Spleen (tissue), 13 donors: ENCODE results near the gene ZSWIM6. TPM values are rescaled to one million over a fixed set of nuclear protein-coding genes. Genes with fewer than 3 reads are reported as not detected.

Source experiments
- DNase-seq: peaks from one replicate; pipeline ENCODE4 v3.0.0-alpha.2; 2020
- H3K27ac ChIP-seq, 8 donors: fragments of 200-600 bp; sonication (generic) in 7 of 8; 1 replicate in 4 of 8; 2 replicates in 4 of 8; pipeline versions ENCODE4 v1.5.0 to v1.8.0; 2016 to 2021; ENCODE audit warnings: inconsistent platforms in 4 of 8, mild to moderate bottlenecking in 4 of 8, moderate library complexity in 1 of 8
- H3K27me3 ChIP-seq, 7 donors: fragments of 200-600 bp; sonication (generic) in 6 of 7; replicated peaks in 1 of 7; 1 replicate in 4 of 7; 2 replicates in 3 of 7; pipeline versions ENCODE4 v1.5.0 to v1.8.0; 2016 to 2021; ENCODE audit warnings: inconsistent platforms in 3 of 7, mild to moderate bottlenecking in 1 of 7
- H3K36me3 ChIP-seq, 6 donors: fragments of 200-600 bp; sonication (generic) in 5 of 6; 1 replicate in 4 of 6; 2 replicates in 2 of 6; pipeline versions ENCODE4 v1.5.0 to v1.8.0; 2016 to 2021; ENCODE audit warnings: inconsistent platforms in 2 of 6
- H3K4me1 ChIP-seq, 6 donors: fragments of 200-600 bp; sonication (generic) in 5 of 6; 1 replicate in 3 of 6; 2 replicates in 3 of 6; pipeline versions ENCODE4 v1.5.0 to v1.8.0; 2016 to 2021; ENCODE audit warnings: inconsistent platforms in 3 of 6
- H3K4me3 ChIP-seq, 8 donors: fragments of 200-600 bp; sonication (generic) in 7 of 8; 1 replicate in 4 of 8; 2 replicates in 4 of 8; pipeline versions ENCODE4 v1.5.0 to v1.8.0; 2016 to 2021; ENCODE audit warnings: inconsistent platforms in 4 of 8, mild to moderate bottlenecking in 4 of 8, moderate library complexity in 2 of 8
- H3K9me3 ChIP-seq, 8 donors: fragments of 200-600 bp; sonication (generic) in 7 of 8; 1 replicate in 4 of 8; 2 replicates in 4 of 8; pipeline versions ENCODE4 v1.5.0 to v1.8.0; 2016 to 2021; ENCODE audit warnings: inconsistent platforms in 4 of 8
- POLR2A ChIP-seq, 3 donors: fragments of 450-650 bp; IDR thresholded peaks; one replicate each; pipeline ENCODE4 v1.5.1; 2017; ENCODE audit warnings: antibody characterized with exemption in 3 of 3, mild to moderate bottlenecking in 1 of 3
- POLR2AphosphoS5 ChIP-seq, 3 donors: sonication (generic); formaldehyde crosslinking; IDR thresholded peaks; one replicate each; pipeline ENCODE4 v1.5.1; 2017; ENCODE audit warnings: antibody characterized with exemption in 3 of 3
- WGBS, 5 donors: extraction: QIAGEN DNeasy Blood & Tissue Kit in 3 of 5; methylation state at CpG; one replicate each; pipeline versions ENCODE4 v1.1.5 to v1.1.7; 2013 to 2018; 5-methylcytosine and 5-hydroxymethylcytosine counted together
- intact Hi-C: fragments of 100-400 bp; cut with DNase I; formaldehyde crosslinking; loops from one replicate; pipeline ENCODE4 v1.15.0; 2023; ENCODE audit warnings: low total_unique reads
- long read RNA-seq, 2 donors: transcript quantifications; one replicate each; lab custom pipeline, GENCODE V29; 2026
- polyA plus RNA-seq, 3 donors: library from polyadenylated mRNA; stranded (reverse); fragments of 200-250 nt; gene quantifications; one replicate each; pipeline ENCODE4 v1.2.1, GENCODE V29; 2013
- total RNA-seq, 7 donors: library from RNA; depleted of rRNA in 3 of 7; stranded (reverse); fragments of >200 nt in 3 of 7; fragmentation: NEBNext Ultra II Directional in 4 of 7; extraction: Animal tissue kit (Norgen Biotek cat#: 25700) in 4 of 7; gene quantifications; one replicate each; pipeline versions ENCODE4 v1.1.0 to v1.2.1, GENCODE V29; 2016 to 2021
- TF ChIP-seq, protein P1 (sequence below), 11 experiments: fragments of 200-600 bp in 7 of 11; fragments of 450-650 bp in 4 of 11; sonication (generic) in 4 of 11; IDR thresholded peaks in 8 of 11; conservative IDR thresholded peaks in 3 of 11; 1 replicate in 7 of 11; 2 replicates in 4 of 11; pipeline versions ENCODE4 v1.4.0 to v1.8.0; 2016 to 2021; ENCODE audit warnings: antibody characterized with exemption in 11 of 11, inconsistent platforms in 4 of 11, mild to moderate bottlenecking in 1 of 11
- donor health status: healthy with polysubstance abuse.
- donor health status: DM: no; HTN: no; CAD: no; lungs with moderate emphysema.
- donor health status: DM: no; HTN: no; CAD: no.
- donor health status: Bipolar disorder and iron deficiency.
- donor health status: healthy.
- donor health status: DM: no; HTN: no; CAD: no.
- donor health status: DM: yes; HTN: yes; CAD: no.

Gene ZSWIM6
- total RNA-seq (10 to 100 TPM; 15.7 to 22.9 (median 19.1) TPM), polyA plus RNA-seq (1 to 10 TPM; 3.1 to 4.8 (median 3.4) TPM)
- long read RNA-seq, donor 1, full-length matches to known transcripts = 1 of 23 reads
- long read RNA-seq, donor 1, partial matches to known transcripts = 22 of 23 reads
- long read RNA-seq, donor 1, other reads (novel, unspliced or antisense) = 0 of 23 reads
- long read RNA-seq, donor 2 = 0 reads

DNA sequence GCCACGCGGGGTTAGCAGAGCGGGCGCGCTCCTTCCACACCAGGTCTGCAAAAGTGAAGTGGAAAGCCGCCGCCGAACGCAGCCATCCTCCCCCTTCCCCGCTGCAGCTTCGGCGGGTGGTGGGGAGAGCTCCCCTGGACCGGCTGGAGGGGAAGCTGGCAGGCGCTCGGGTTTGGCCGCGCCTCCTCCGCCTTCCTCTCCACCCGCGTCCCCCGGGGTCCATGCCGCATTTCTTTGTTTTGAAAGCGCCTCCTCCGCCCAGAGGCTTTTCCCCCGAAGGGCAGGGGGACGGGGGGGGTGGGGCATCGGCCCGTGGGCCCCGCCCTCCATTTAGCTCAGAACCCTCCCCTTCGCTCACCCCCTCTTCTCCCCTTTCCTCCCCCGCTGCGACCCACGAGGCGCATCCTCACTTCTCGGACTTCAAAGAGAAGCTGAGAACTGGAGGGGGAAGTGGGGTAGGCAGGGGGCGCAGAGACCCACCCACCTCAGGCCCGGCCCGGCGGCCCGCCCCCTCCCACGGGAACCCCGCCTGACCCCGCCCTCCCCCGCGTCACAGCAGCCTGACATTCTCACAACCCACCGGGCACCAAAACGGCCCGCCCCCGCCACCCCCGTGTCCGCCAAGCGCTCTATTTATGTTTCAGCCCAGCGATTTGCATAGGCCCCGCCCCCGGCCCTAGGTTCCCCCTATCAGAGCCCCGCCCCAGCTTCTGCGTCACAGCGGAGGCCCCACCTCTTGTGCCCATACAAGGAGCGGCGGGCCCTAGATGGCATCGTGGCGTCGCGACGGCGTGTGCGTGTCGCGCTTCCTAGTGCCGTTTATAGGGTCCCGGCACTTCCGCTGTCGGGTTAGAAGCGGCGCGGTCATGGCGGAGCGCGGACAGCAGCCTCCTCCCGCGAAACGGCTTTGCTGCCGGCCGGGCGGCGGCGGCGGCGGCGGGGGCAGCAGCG lies at the start of gene ZSWIM6:
ZSWIM6 (plus strand) TSS at position 852 of the 951 bp plus-strand sequence; CDS start at position 867, 15 bp downstream.
- H3K27ac ChIP-seq = peak within 1 kb of the TSS; percentile 90 to 98 (median 96)
- H3K4me3 ChIP-seq = peak within 1 kb of the TSS; percentile 78 to 99 (median 96)
- DNase-seq = peak; percentile 99
- peak; percentile 100 for TF ChIP-seq POLR2AphosphoS5 (IDR thresholded peaks at IDR 0.05)
- peak; percentile 88 to 98 (median 98) for TF ChIP-seq POLR2A (IDR thresholded peaks at IDR 0.05)
- TF ChIP-seq, protein P1, sequence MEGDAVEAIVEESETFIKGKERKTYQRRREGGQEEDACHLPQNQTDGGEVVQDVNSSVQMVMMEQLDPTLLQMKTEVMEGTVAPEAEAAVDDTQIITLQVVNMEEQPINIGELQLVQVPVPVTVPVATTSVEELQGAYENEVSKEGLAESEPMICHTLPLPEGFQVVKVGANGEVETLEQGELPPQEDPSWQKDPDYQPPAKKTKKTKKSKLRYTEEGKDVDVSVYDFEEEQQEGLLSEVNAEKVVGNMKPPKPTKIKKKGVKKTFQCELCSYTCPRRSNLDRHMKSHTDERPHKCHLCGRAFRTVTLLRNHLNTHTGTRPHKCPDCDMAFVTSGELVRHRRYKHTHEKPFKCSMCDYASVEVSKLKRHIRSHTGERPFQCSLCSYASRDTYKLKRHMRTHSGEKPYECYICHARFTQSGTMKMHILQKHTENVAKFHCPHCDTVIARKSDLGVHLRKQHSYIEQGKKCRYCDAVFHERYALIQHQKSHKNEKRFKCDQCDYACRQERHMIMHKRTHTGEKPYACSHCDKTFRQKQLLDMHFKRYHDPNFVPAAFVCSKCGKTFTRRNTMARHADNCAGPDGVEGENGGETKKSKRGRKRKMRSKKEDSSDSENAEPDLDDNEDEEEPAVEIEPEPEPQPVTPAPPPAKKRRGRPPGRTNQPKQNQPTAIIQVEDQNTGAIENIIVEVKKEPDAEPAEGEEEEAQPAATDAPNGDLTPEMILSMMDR (IDR thresholded peaks at IDR 0.05 in 8 of 11, conservative IDR thresholded peaks at IDR 0.05 in 3 of 11) = peak in 1 of 11 experiments; percentile 0
- H3K36me3 ChIP-seq = no peaks in the 10 kb centered on the region
- H3K9me3 ChIP-seq = no peaks in the 10 kb centered on the region
- WGBS, 5 donors = 0 to 1% (median 0%) methylated on average over 34 to 91 of the region's 91 CpGs
- peaks cover 0 to 4% (median 0%) of the 10 kb centered on the region in 7 donors for H3K27me3 ChIP-seq
- intact Hi-C loops = loop anchor here (10.0 kb wide), 1 partner anchor 167 kb away; the partner anchor contains the start of gene SMIM15
- H3K4me1 ChIP-seq = peaks cover 24 to 61% (median 40%) of the 10 kb centered on the region in 6 donors

DNA sequence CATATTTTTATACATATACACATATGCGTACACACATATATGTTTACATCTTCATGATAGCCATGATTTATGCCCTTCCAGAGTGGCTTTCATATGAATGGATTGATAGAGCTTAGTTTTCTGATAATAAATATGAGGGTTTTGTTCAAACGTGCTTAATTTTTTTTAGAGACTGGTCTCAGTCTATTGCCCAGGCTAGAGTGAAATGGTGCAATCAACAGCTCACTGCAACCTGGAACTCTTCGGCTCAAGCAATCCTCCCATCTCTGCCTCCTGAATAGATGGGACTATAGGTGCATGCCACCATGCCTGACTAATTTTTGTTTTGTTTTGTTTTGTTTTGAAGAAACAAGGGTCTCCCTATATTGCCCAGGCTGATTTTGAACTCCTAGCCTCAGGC lies 48.6 kb upstream of the ZSWIM6 start:
- Histone ChIP-seq H3K27ac (no peak overlapping the region), H3K4me1 (peaks cover 0 to 14% (median 2%) of the 10 kb centered on the region in 6 donors), H3K4me3 (no peak overlapping the region), H3K9me3 (no peaks in the 10 kb centered on the region), H3K36me3 (no peaks in the 10 kb centered on the region), H3K27me3 (no peaks in the 10 kb centered on the region)
- WGBS, 5 donors = 89 to 94% (median 92%) methylated on average over 3 of the region's 3 CpGs
- no peak for DNase-seq
- TF ChIP-seq POLR2AphosphoS5 (IDR thresholded peaks at IDR 0.05) (no peak), POLR2A (IDR thresholded peaks at IDR 0.05) (no peak)
- TF ChIP-seq, protein P1 (IDR thresholded peaks at IDR 0.05 in 8 of 11, conservative IDR thresholded peaks at IDR 0.05 in 3 of 11) = no peak
- intact Hi-C loops = no loop called here

DNA sequence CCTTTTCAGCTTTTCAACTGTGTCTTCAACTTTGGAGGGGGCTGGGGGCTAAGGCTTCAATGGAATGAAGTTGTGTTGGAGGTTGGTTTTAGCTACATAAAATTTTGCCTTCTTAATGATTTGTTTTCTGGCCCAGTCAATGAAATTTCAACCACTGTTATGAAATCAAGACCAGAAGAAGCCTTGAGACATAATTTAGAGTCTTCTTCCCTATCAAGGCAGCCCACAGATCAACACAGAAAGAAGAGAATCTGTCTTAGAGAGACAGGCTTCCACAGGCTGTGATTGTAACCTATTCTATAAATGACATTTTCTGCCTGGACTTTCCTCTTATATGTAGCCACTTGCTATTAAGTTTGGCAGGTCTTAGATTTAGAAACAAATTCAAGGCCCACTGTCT lies 46.5 kb upstream of the ZSWIM6 start:
- no peak for DNase-seq
- TF ChIP-seq POLR2AphosphoS5 (IDR thresholded peaks at IDR 0.05) (no peak), POLR2A (IDR thresholded peaks at IDR 0.05) (no peak)
- TF ChIP-seq, protein P1 (IDR thresholded peaks at IDR 0.05 in 8 of 11, conservative IDR thresholded peaks at IDR 0.05 in 3 of 11) = no peak
- intact Hi-C loops = no loop called here
- no peak overlapping the region for H3K27ac ChIP-seq
- no peak overlapping the region for H3K4me3 ChIP-seq
- H3K36me3 ChIP-seq = no peaks in the 10 kb centered on the region
- H3K9me3 ChIP-seq = no peaks in the 10 kb centered on the region
- H3K4me1 ChIP-seq = peaks cover 0 to 6% (median 2%) of the 10 kb centered on the region in 6 donors
- H3K27me3 ChIP-seq = no peaks in the 10 kb centered on the region
